Calu3 (cell line): ENCODE results near the gene MLLT3. TPM values are rescaled to one million over a fixed set of nuclear protein-coding genes. Genes with fewer than 3 reads are reported as not detected.

ENCODE experiments used
- BruUV-seq: library from RNA; stranded (reverse); fragments of 400-500 nt; replicated peaks from 2 replicates; lab custom pipeline; 2021; lab: Mats Ljungman, UMichigan
- CTCF ChIA-PET: fragments of 300-600 bp; sonication (Branson Sonifier 250); formaldehyde crosslinking; loops from one replicate; lab custom pipeline; 2022; ENCODE audit warnings: antibody characterized with exemption; lab: Charles Lee
- DNase-seq: peaks from one replicate; pipeline ENCODE4 v3.0.0; 2022
- H3K27ac Mint-ChIP-seq: one replicate; pipeline ENCODE4 v1.8.0; 2022; ENCODE audit warnings: mixed read lengths; ENCODE audit not compliant: unreplicated experiment
- H3K27me3 Mint-ChIP-seq: one replicate; pipeline ENCODE4 v1.8.0; 2022; ENCODE audit warnings: mixed read lengths; ENCODE audit not compliant: unreplicated experiment
- H3K36me3 Mint-ChIP-seq: one replicate; pipeline ENCODE4 v1.8.0; 2022; ENCODE audit warnings: mild to moderate bottlenecking, moderate library complexity, mixed read lengths; ENCODE audit not compliant: insufficient read depth, unreplicated experiment
- H3K4me1 Mint-ChIP-seq: one replicate; pipeline ENCODE4 v1.8.0; 2022; ENCODE audit warnings: mild to moderate bottlenecking, low read depth, mixed read lengths; ENCODE audit not compliant: unreplicated experiment
- H3K4me3 Mint-ChIP-seq: one replicate; pipeline ENCODE4 v1.8.0; 2022; ENCODE audit warnings: mild to moderate bottlenecking, low read depth, moderate library complexity, mixed read lengths; ENCODE audit not compliant: unreplicated experiment
- H3K9me3 Mint-ChIP-seq: one replicate; pipeline ENCODE4 v1.8.0; 2022; ENCODE audit warnings: low read depth, mixed read lengths; ENCODE audit not compliant: unreplicated experiment
- CTCF ChIP-seq: fragments of 200-600 bp; IDR thresholded peaks from one replicate; pipeline ENCODE4 v1.8.0; 2022; ENCODE audit warnings: antibody characterized with exemption; ENCODE audit not compliant: unreplicated experiment
- intact Hi-C: fragments of 100-400 bp; cut with micrococcal nuclease; formaldehyde crosslinking; loops from one replicate; pipeline ENCODE4 v1.10.0; 2022; ENCODE audit not compliant: unreplicated experiment
- total RNA-seq: library from RNA; stranded (reverse); gene quantifications from 2 replicates; pipeline ENCODE4 v1.2.3, GENCODE V29; 2022

Gene MLLT3
- total RNA-seq, 1 experiment from 2014 or later, result 23.1 TPM

- DNase-seq, result no peak
- CTCF ChIA-PET, result no interaction called here
- Mint-ChIP-seq H3K4me3 (no peak overlapping the region), H3K27me3 (no peaks in the 10 kb centered on the region), H3K27ac (no peak overlapping the region), H3K9me3 (no peaks in the 10 kb centered on the region), H3K36me3 (peaks cover 9% of the 10 kb centered on the region), H3K4me1 (peaks cover 23% of the 10 kb centered on the region)
- no TSS peak for BruUV-seq
- TF ChIP-seq CTCF, result no peak
- intact Hi-C loops, result loop anchor here (10.0 kb wide), 2 partner anchors 331 to 571 kb away; partner anchors contain the start of gene FOCAD
Observed at GRCh38 chr9:20353931-20354652, 268.2 kb downstream of the MLLT3 start.

GRCh38 chr9:20353524-20353923 lies 268.8 kb downstream of the MLLT3 start:
- intact Hi-C loops, result loop anchor here (10.0 kb wide), 2 partner anchors 331 to 571 kb away; partner anchors contain the start of gene FOCAD

DNA sequence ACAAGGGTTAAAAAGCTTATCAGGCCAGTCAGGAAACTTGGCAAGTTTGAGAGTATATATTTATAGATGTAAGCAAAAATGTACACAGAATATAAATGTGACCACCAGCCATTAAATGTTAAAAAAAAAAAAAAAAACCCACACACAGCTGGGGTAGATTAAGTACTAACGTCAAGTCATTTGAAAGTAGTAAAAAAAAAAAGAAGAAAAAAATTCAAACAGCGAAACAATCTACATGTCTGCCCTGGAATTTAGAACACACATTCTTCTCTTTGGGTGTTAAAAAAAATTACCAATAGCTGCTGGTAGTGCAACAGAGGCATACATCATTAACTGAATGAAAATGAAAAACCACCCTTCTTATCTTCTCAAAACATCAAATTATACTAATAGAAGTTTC lies 269.7 kb downstream of the MLLT3 start:
- Mint-ChIP-seq H3K4me3 (no peak overlapping the region), H3K27ac (no peak overlapping the region), H3K9me3 (no peaks in the 10 kb centered on the region), H3K36me3 (peaks cover 6% of the 10 kb centered on the region), H3K4me1 (peaks cover 12% of the 10 kb centered on the region), H3K27me3 (no peaks in the 10 kb centered on the region)
- no peak for TF ChIP-seq CTCF
- intact Hi-C loops, result loop anchor here (10.0 kb wide), 2 partner anchors 332 to 572 kb away; partner anchors contain the start of gene FOCAD
- CTCF ChIA-PET, result no interaction called here
- BruUV-seq, result no TSS peak
- DNase-seq, result no peak

More at GRCh38 chr9:20353524-20353923, 268.8 kb downstream of the MLLT3 start:
- Mint-ChIP-seq H3K36me3 (peaks cover 9% of the 10 kb centered on the region), H3K27ac (no peak overlapping the region), H3K9me3 (no peaks in the 10 kb centered on the region), H3K27me3 (no peaks in the 10 kb centered on the region), H3K4me1 (peaks cover 21% of the 10 kb centered on the region), H3K4me3 (no peak overlapping the region)
- no peak for DNase-seq
- TF ChIP-seq CTCF, result no peak
- no TSS peak for BruUV-seq
- CTCF ChIA-PET, result no interaction called here

DNA sequence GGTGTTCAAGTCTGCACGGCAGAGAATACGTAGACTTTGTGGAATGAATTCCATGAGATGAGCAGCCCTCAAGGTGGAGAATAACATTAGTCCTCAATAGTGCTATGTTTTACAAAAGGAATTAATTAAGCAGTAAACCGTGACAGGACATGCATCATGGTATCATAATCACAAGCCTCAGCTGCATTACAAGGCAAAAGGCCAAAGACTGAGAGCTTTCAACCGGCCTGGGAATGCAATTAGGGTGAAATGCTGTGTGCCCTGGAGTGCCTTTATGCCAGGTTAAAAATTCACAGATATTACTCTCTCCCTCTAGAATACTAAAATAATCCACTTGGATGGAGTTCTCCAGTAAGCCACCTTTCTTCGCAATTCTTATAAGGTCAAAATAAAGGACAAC lies 270.6 kb downstream of the MLLT3 start:
- Mint-ChIP-seq H3K4me1 (peaks cover 3% of the 10 kb centered on the region), H3K27ac (no peak overlapping the region), H3K36me3 (peaks cover under 1% of the 10 kb centered on the region), H3K27me3 (no peaks in the 10 kb centered on the region), H3K4me3 (no peak overlapping the region), H3K9me3 (no peaks in the 10 kb centered on the region)
- CTCF ChIA-PET, result no interaction called here
- DNase-seq, result no peak
- intact Hi-C loops, result loop anchor here (10.0 kb wide), 2 partner anchors 333 to 573 kb away; partner anchors contain the start of gene FOCAD
- no peak for TF ChIP-seq CTCF
- no TSS peak for BruUV-seq
